Body of pancreas (tissue), 4 donors: Measurements from ENCODE around the gene MYLK3.

Source experiments
- CTCF ChIP-seq, 7 experiments: fragments of 450-650 bp in 4 of 7; fragments of 200-600 bp in 3 of 7; sonication (generic) in 3 of 7; IDR thresholded peaks; one replicate each; pipeline ENCODE4 v1.5.1; 2016 to 2019; ENCODE audit warnings: antibody characterized with exemption in 7 of 7
- POLR2A ChIP-seq, 3 donors: fragments of 450-650 bp; IDR thresholded peaks; one replicate each; pipeline ENCODE4 v1.6.1; 2016; ENCODE audit warnings: antibody characterized with exemption in 3 of 3, mild to moderate bottlenecking in 2 of 3

- TF ChIP-seq POLR2A (IDR thresholded peaks at IDR 0.05): no peak
- TF ChIP-seq CTCF (IDR thresholded peaks at IDR 0.05): no peak
Measured at GRCh38 chr16:46706642-46707041, 41.5 kb downstream of the MYLK3 start.
